OCI-LY1 (cell line): ENCODE data around the gene AGTPBP1.
A peak's percentile ranks its signal among the peaks of the same experiment; 100 is the strongest.

ENCODE experiments used
- H2AFZ ChIP-seq: fragments of 200-600 bp; sonication (generic), shearing (Covaris generic); 2 replicates; pipeline ENCODE4 v1.6.0; 2014; ENCODE audit warnings: antibody characterized with exemption, mild to moderate bottlenecking, low read length
- H3F3A ChIP-seq: fragments of 200-600 bp; sonication (generic), shearing (Covaris generic); 2 replicates; pipeline ENCODE4 v1.6.0; 2014; ENCODE audit warnings: mild to moderate bottlenecking, antibody characterized with exemption, low read length, moderate library complexity; ENCODE audit not compliant: insufficient read depth
- H3K27ac ChIP-seq: fragments of 200-600 bp; sonication (generic); 2 replicates; pipeline ENCODE4 v1.5.1; 2014; ENCODE audit warnings: low read length, mixed run types, mild to moderate bottlenecking, low read depth; ENCODE audit not compliant: poor library complexity, severe bottlenecking
- H3K27me3 ChIP-seq: fragments of 200-600 bp; sonication (generic); 2 replicates; pipeline ENCODE4 v1.6.0; 2014; ENCODE audit warnings: antibody characterized with exemption, mild to moderate bottlenecking, low read length, moderate library complexity; ENCODE audit not compliant: insufficient read depth
- H3K36me3 ChIP-seq: fragments of 200-600 bp; sonication (generic); 2 replicates; pipeline ENCODE4 v1.6.1; 2014; ENCODE audit warnings: mild to moderate bottlenecking, antibody characterized with exemption, low read length, moderate library complexity, mixed read lengths; ENCODE audit not compliant: insufficient read depth
- H3K4me1 ChIP-seq: fragments of 200-600 bp; sonication (generic); 2 replicates; pipeline ENCODE4 v1.5.1; 2014; ENCODE audit warnings: mild to moderate bottlenecking, low read length, moderate library complexity; ENCODE audit not compliant: insufficient read depth, severe bottlenecking
- H3K4me2 ChIP-seq: fragments of 200-600 bp; sonication (generic), shearing (Covaris generic); 2 replicates; pipeline ENCODE4 v1.6.1; 2014; ENCODE audit warnings: low read length
- H3K4me3 ChIP-seq: fragments of 200-600 bp; sonication (generic); 2 replicates; pipeline ENCODE4 v1.5.1; 2014; ENCODE audit warnings: low read length, low read depth, mild to moderate bottlenecking, mixed read lengths; ENCODE audit not compliant: poor library complexity, severe bottlenecking
- H3K79me2 ChIP-seq: fragments of 200-600 bp; shearing (Covaris generic); 2 replicates; pipeline ENCODE4 v1.6.1; 2016; ENCODE audit warnings: mixed run types, low read length, mixed read lengths; ENCODE audit not compliant: insufficient read depth
- H3K9ac ChIP-seq: fragments of 200-600 bp; sonication (generic), shearing (Covaris generic); 2 replicates; pipeline ENCODE4 v1.6.1; 2014; ENCODE audit warnings: mild to moderate bottlenecking, low read length, mixed read lengths
- H3K9me2 ChIP-seq: fragments of 200-600 bp; sonication (generic), shearing (Covaris generic); 2 replicates; pipeline ENCODE4 v1.6.1; 2014; ENCODE audit warnings: low read depth, mild to moderate bottlenecking, low read length, mixed read lengths
- H3K9me3 ChIP-seq: fragments of 200-600 bp; shearing (Covaris generic); 2 replicates; pipeline ENCODE4 v1.6.1; 2014; ENCODE audit warnings: low read length, mixed read lengths
- H4K20me1 ChIP-seq: fragments of 200-600 bp; sonication (generic), shearing (Covaris generic); 2 replicates; pipeline ENCODE4 v1.6.0; 2016; ENCODE audit warnings: mild to moderate bottlenecking, low read length; ENCODE audit not compliant: insufficient read depth
- EZH2 ChIP-seq: fragments of 200-600 bp; sonication (generic), shearing (Covaris generic); IDR thresholded peaks from 2 replicates; pipeline ENCODE4 v1.8.0; 2017; ENCODE audit warnings: borderline replicate concordance, mixed run types, mild to moderate bottlenecking, antibody characterized with exemption, low read length, moderate library complexity, mixed read lengths
- TF ChIP-seq, protein P1 (sequence below): fragments of 200-600 bp; sonication (generic), shearing (Covaris generic); IDR thresholded peaks from 2 replicates; pipeline ENCODE4 v1.5.1; 2017; ENCODE audit warnings: mild to moderate bottlenecking, antibody characterized with exemption, low read length, moderate library complexity, mixed read lengths

AGTPBP1 gene

DNA sequence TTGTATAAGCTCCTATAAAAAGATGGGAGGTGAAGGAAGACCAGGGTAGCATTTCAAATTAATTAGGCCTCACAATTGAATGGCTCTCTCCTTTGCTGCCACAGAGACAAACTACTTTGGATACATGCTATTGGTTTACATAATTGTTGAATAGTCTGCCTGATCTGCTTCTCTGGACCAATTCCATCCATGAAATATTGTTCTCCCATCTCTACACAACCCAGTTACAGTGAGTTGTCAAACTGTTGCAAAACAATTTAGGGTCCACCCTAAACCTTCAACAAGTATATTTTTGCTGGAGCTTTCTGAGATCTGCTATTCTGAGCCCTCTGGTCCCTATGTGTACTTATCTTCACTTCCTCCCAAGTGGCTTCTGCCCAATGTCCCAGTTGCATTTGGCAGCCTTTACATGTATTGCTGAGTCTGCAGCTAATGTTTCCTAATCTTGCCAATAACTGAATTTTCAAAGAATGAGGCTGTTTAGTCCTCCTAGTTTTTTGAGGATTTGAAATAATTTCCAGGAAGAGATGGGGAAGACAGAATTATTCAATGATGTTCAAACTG is 38.9 kb downstream of the AGTPBP1 start:
- H3K4me2 ChIP-seq = no peak overlapping the region

DNA sequence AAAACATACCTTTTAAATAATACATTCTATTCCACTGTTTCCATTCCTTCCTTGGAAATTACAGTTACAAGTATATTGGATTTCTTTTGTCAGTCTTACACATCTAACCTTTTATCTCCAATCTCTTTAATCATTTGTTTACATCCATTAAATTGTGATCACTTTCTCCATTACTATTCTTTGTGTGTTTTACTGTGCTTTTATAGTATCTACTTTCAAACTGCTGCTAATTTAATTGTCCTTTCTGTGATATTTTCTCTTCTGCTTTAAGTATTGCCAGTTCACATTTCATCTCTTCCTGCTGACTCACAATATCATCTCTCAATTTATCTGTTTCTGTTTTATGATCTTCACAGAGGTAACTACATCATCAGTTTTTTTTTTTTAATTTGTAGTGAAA is 39.6 kb downstream of the AGTPBP1 start:
- Histone ChIP-seq H3K9me2 (no peaks in the 10 kb centered on the region), H3K27ac (no peak overlapping the region), H3F3A (peaks cover 8% of the 10 kb centered on the region), H2AFZ (no peak overlapping the region), H3K4me3 (no peak overlapping the region), H3K9ac (no peak overlapping the region), H3K36me3 (no peaks in the 10 kb centered on the region), H3K4me2 (no peak overlapping the region), H3K27me3 (no peaks in the 10 kb centered on the region), H3K4me1 (peaks cover 26% of the 10 kb centered on the region), H4K20me1 (no peaks in the 10 kb centered on the region), H3K9me3 (no peaks in the 10 kb centered on the region), H3K79me2 (peaks cover 7% of the 10 kb centered on the region; the same call in 1 of the 2 replicates)
- TF ChIP-seq, protein P1, sequence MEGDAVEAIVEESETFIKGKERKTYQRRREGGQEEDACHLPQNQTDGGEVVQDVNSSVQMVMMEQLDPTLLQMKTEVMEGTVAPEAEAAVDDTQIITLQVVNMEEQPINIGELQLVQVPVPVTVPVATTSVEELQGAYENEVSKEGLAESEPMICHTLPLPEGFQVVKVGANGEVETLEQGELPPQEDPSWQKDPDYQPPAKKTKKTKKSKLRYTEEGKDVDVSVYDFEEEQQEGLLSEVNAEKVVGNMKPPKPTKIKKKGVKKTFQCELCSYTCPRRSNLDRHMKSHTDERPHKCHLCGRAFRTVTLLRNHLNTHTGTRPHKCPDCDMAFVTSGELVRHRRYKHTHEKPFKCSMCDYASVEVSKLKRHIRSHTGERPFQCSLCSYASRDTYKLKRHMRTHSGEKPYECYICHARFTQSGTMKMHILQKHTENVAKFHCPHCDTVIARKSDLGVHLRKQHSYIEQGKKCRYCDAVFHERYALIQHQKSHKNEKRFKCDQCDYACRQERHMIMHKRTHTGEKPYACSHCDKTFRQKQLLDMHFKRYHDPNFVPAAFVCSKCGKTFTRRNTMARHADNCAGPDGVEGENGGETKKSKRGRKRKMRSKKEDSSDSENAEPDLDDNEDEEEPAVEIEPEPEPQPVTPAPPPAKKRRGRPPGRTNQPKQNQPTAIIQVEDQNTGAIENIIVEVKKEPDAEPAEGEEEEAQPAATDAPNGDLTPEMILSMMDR = no peak
- no peak for TF ChIP-seq EZH2

More for the DNA sequence above, 38.9 kb downstream of the AGTPBP1 start:
- H3K79me2 ChIP-seq = peaks cover 7% of the 10 kb centered on the region; the same call in 1 of the 2 replicates
- H3K27me3 ChIP-seq = no peaks in the 10 kb centered on the region
- H2AFZ ChIP-seq = no peak overlapping the region
- no peaks in the 10 kb centered on the region for H3K36me3 ChIP-seq
- H3K4me3 ChIP-seq = no peak overlapping the region
- no peak overlapping the region for H3K27ac ChIP-seq
- TF ChIP-seq EZH2 = no peak
- TF ChIP-seq, protein P1 = no peak
- peaks cover 26% of the 10 kb centered on the region for H3K4me1 ChIP-seq
- H3K9me3 ChIP-seq = no peaks in the 10 kb centered on the region
- peaks cover 8% of the 10 kb centered on the region for H3F3A ChIP-seq
- H4K20me1 ChIP-seq = no peaks in the 10 kb centered on the region
- H3K9ac ChIP-seq = no peak overlapping the region
- H3K9me2 ChIP-seq = no peaks in the 10 kb centered on the region

DNA sequence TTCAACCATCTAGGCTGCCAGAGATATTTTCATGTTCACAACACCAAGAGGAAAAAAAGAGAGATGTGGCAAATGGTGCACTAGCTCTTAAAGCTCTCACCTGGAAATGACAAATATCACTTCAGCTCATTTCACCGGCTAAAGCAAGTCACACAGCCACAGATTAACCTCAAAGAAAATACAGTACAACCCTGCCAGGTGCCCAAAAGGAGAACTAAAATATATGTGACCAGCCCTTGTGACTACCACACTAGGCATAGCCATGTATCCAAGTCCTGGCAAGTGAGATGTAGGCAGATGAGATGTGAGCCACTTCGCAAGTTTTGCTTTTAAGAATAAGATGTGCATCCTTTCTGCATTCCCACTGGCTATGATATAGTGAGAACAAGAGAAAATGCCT is 41.4 kb downstream of the AGTPBP1 start:
- Histone ChIP-seq H3K27ac (peak overlapping the region; percentile 74), H3K36me3 (no peaks in the 10 kb centered on the region), H3K4me1 (peaks cover 26% of the 10 kb centered on the region), H3K4me3 (no peak overlapping the region), H3K9me3 (no peaks in the 10 kb centered on the region), H3K27me3 (no peaks in the 10 kb centered on the region), H3K79me2 (peaks cover 11% of the 10 kb centered on the region; the same call in 1 of the 2 replicates), H3F3A (peaks cover 8% of the 10 kb centered on the region), H3K4me2 (peak overlapping the region; percentile 22; the same call in 1 of the 2 replicates), H3K9ac (no peak overlapping the region), H2AFZ (no peak overlapping the region), H3K9me2 (no peaks in the 10 kb centered on the region), H4K20me1 (no peaks in the 10 kb centered on the region)
- no peak for TF ChIP-seq EZH2
- TF ChIP-seq, protein P1 = no peak
